HEK293 (cell line): ENCODE data around the gene C12orf56.
A peak's percentile ranks its signal among the peaks of the same experiment; 100 is the strongest.

ENCODE experiments used
- CTCF ChIA-PET: fragments of 350-600 bp; formaldehyde crosslinking; extraction: SDS; loops from one replicate; lab custom pipeline; 2021; ENCODE audit warnings: antibody characterized with exemption; lab: Yijun Ruan, JAX
- POLR2A ChIA-PET: fragments of 300-600 bp; formaldehyde crosslinking; extraction: SDS; loops from one replicate; lab custom pipeline; 2020; ENCODE audit warnings: antibody characterized with exemption, inconsistent platforms; lab: Yijun Ruan, JAX
- H3K27ac ChIP-seq: fragments of 200-500 bp; sonication (Bioruptor generic); 2 replicates; pipeline ENCODE4 v1.5.1; 2014; ENCODE audit warnings: low read depth, low read length, control low read depth, inconsistent platforms; ENCODE audit errors: extremely low read depth
- H3K36me3 ChIP-seq, 2 experiments: fragments of 200-500 bp in 1 of 2; sonication (Bioruptor generic) in 1 of 2; 1 replicate in 1 of 2; 2 replicates in 1 of 2; pipeline ENCODE4 v1.5.1; 2014 to 2017; ENCODE audit warnings: inconsistent platforms in 2 of 2, low read length in 2 of 2; ENCODE audit not compliant: control insufficient read depth in 2 of 2, insufficient read depth in 1 of 2
- H3K4me1 ChIP-seq: fragments of 200-500 bp; sonication (Bioruptor generic); 2 replicates; pipeline ENCODE4 v1.5.1; 2014; ENCODE audit warnings: mild to moderate bottlenecking, low read length, inconsistent platforms; ENCODE audit not compliant: control insufficient read depth, insufficient read depth
- H3K4me3 ChIP-seq: 2 replicates; pipeline ENCODE4 v1.5.1; 2011; ENCODE audit warnings: low read depth, mild to moderate bottlenecking, control low read depth, low read length, moderate library complexity
- H3K9me3 ChIP-seq: fragments of 200-500 bp; sonication (Bioruptor generic); 2 replicates; pipeline ENCODE4 v1.5.1; 2014; ENCODE audit warnings: low read depth, low read length, inconsistent platforms; ENCODE audit not compliant: control insufficient read depth, insufficient read depth
- BCL11B ChIP-seq: fragments of 450-650 bp; formaldehyde crosslinking; IDR thresholded peaks from 2 replicates; pipeline ENCODE4 v1.5.1; 2016; ENCODE audit warnings: low read depth, missing biosample characterization, missing genetic modification characterization
- GLIS2 ChIP-seq: fragments of 450-650 bp; formaldehyde crosslinking; IDR thresholded peaks from 2 replicates; pipeline ENCODE4 v1.5.1; 2016; ENCODE audit warnings: missing biosample characterization, missing genetic modification characterization
- HOXD13 ChIP-seq: sonication (generic); formaldehyde crosslinking; IDR thresholded peaks from 2 replicates; pipeline ENCODE4 v1.8.0; 2022; ENCODE audit warnings: missing genetic modification reagents, borderline replicate concordance
- ZNF121 ChIP-seq: fragments of 450-650 bp; formaldehyde crosslinking; IDR thresholded peaks from 2 replicates; pipeline ENCODE4 v1.5.1; 2016; ENCODE audit warnings: missing biosample characterization, missing genetic modification characterization
- ZNF175 ChIP-seq: fragments of 450-650 bp; formaldehyde crosslinking; IDR thresholded peaks from 2 replicates; pipeline ENCODE4 v1.5.1; 2016; ENCODE audit warnings: missing biosample characterization, missing genetic modification characterization
- ZNF513 ChIP-seq: fragments of 450-650 bp; IDR thresholded peaks from 2 replicates; pipeline ENCODE4 v1.5.1; 2018; ENCODE audit warnings: missing biosample characterization, missing genetic modification characterization
- ZNF561 ChIP-seq: fragments of 450-650 bp; IDR thresholded peaks from 2 replicates; pipeline ENCODE4 v1.5.1; 2018; ENCODE audit warnings: missing biosample characterization, missing genetic modification characterization, borderline replicate concordance
- ZNF660 ChIP-seq: fragments of 450-650 bp; IDR thresholded peaks from 2 replicates; pipeline ENCODE4 v1.5.1; 2018; ENCODE audit warnings: missing biosample characterization, mild to moderate bottlenecking, missing genetic modification characterization
- ZNF707 ChIP-seq: fragments of 450-650 bp; formaldehyde crosslinking; IDR thresholded peaks from 2 replicates; pipeline ENCODE4 v1.5.1; 2016; ENCODE audit warnings: missing biosample characterization, missing genetic modification characterization
- ZNF830 ChIP-seq: fragments of 450-650 bp; IDR thresholded peaks from 2 replicates; pipeline ENCODE4 v1.5.0; 2018; ENCODE audit warnings: missing biosample characterization, missing genetic modification characterization, low read depth, mild to moderate bottlenecking, moderate library complexity
- ZSCAN16 ChIP-seq: fragments of 450-650 bp; formaldehyde crosslinking; IDR thresholded peaks from 2 replicates; pipeline ENCODE4 v1.5.1; 2016; ENCODE audit warnings: missing biosample characterization, missing genetic modification characterization
- TF ChIP-seq, protein P1 (sequence below): fragments of 450-650 bp; formaldehyde crosslinking; IDR thresholded peaks from 2 replicates; pipeline ENCODE4 v1.5.1; 2016; ENCODE audit warnings: missing biosample characterization, missing genetic modification characterization
- TF ChIP-seq, protein P2 (sequence below): fragments of 450-650 bp; formaldehyde crosslinking; IDR thresholded peaks from 2 replicates; pipeline ENCODE4 v1.5.1; 2017; ENCODE audit warnings: missing biosample characterization, missing genetic modification characterization

C12orf56 gene, protein sequence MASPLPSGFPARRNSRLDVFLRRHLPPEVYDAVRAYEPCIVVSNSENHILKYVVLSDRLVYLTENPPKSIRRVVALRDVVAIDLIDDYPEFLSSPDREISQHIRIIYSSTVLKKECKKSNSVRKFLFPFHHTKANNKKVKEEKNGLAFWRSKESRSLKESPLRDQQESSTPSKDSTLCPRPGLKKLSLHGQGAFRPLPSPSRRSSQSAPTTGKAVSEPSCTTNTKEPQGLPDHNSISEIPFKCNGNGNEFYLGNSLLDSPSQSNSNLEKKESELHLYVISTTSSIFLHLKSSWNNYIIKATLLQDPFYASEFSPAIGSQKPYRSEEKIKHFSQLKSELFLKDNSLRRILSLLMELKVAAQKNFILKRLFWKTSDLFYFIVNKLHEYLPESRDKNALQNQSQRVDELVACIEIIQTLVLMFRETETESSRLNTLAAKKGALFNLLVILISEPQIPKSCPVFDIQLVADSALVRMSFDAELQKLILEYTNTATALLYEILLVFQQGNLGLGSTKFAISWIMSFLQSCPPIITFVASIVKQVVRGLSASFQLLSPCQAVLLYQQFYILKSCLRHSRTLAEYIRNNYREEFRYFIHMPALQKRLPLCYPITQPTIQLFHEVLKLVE

DNA sequence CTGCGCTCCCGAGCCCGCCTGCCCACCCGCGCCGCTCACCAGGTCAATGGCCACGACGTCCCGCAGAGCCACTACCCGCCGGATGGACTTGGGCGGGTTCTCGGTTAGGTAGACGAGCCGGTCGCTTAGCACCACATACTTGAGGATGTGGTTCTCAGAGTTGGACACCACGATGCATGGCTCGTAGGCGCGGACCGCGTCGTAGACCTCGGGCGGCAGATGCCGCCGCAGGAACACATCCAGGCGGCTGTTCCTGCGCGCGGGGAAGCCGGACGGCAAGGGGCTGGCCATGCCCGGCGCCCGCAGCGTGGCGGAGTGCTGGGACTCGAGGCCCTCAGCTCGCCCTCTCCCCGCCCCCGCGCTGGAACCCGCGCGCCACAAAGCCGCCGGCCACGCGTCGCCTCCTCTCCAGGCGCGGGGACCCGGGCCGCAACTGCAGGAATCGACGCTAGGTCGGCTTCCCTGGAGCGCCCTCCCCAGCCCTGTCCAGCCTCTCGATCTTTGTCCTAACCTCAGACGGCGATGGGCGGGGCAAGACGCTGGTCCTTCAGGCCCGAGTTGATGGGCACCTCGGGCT, at the start of gene C12orf56:
Gene C12orf56, minus strand, starts transcription at position 484 of the 577 bp plus-strand sequence. Its CDS starts 193 bp downstream, at position 291.
- H3K36me3 ChIP-seq, result no peaks in the 10 kb centered on the region
- 0 out of 2 replicates have a peak, but pooled peaks cover 2% of the 10 kb centered on the region for H3K4me1 ChIP-seq
- POLR2A ChIA-PET, result no interaction called here
- H3K27ac ChIP-seq, result no peak within 1 kb of the TSS
- no peaks in the 10 kb centered on the region for H3K9me3 ChIP-seq
- CTCF ChIA-PET, result interaction anchor here (0.7 to 0.8 kb wide), 3 partner anchors 116 to 971 kb away, joined by 3 read pairs; no protein-coding TSS in a partner anchor
- TF ChIP-seq GLIS2 (no peak), BCL11B (tag by site-specific recombination) (no peak)
- H3K4me3 ChIP-seq, result no peak within 1 kb of the TSS

DNA sequence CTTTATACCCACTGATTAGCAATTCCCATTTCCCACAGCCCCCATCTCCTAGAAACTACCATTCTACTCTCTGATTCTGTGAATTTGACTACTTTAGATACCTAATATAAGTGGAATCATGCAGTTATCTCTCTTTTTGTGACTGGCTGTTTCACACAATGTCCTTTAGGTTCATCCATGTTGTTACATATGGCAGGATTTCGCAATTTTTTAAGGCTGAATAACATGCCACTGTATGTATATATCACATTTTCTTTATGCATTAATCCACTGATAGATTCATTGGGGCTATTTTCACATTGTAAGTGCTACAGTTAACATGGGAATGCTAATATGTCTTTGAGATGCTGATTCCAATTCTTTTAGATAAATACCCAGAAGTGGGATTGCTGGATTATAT, 49.5 kb upstream of the C12orf56 start:
- POLR2A ChIA-PET, result no interaction called here
- no peak overlapping the region for H3K27ac ChIP-seq

GRCh38 chr12:64433915-64434314, 43.4 kb upstream of the C12orf56 start:
- no peak overlapping the region for H3K27ac ChIP-seq
- no peaks in the 10 kb centered on the region for H3K9me3 ChIP-seq
- TF ChIP-seq ZNF175 (tag by site-specific recombination) (no peak), ZNF121 (tag by site-specific recombination) (peak; percentile 91), ZNF830 (tag by site-specific recombination) (no peak)
- TF ChIP-seq, protein P1, sequence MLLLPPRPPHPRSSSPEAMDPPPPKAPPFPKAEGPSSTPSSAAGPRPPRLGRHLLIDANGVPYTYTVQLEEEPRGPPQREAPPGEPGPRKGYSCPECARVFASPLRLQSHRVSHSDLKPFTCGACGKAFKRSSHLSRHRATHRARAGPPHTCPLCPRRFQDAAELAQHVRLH (tag by site-specific recombination), result no peak
- ChIA-PET POLR2A (no interaction called here), CTCF (no interaction called here)
- H3K36me3 ChIP-seq, result peaks cover 82 to 97% of the 10 kb centered on the region in 2 experiments
- no peaks in the 10 kb centered on the region for H3K4me1 ChIP-seq
- H3K4me3 ChIP-seq, result no peak overlapping the region

More for the DNA sequence above, 49.5 kb upstream of the C12orf56 start:
- Histone ChIP-seq H3K4me3 (no peak overlapping the region), H3K36me3 (peaks cover 72 to 90% of the 10 kb centered on the region in 2 experiments), H3K4me1 (no peaks in the 10 kb centered on the region), H3K9me3 (no peaks in the 10 kb centered on the region)
- TF ChIP-seq, protein P2, sequence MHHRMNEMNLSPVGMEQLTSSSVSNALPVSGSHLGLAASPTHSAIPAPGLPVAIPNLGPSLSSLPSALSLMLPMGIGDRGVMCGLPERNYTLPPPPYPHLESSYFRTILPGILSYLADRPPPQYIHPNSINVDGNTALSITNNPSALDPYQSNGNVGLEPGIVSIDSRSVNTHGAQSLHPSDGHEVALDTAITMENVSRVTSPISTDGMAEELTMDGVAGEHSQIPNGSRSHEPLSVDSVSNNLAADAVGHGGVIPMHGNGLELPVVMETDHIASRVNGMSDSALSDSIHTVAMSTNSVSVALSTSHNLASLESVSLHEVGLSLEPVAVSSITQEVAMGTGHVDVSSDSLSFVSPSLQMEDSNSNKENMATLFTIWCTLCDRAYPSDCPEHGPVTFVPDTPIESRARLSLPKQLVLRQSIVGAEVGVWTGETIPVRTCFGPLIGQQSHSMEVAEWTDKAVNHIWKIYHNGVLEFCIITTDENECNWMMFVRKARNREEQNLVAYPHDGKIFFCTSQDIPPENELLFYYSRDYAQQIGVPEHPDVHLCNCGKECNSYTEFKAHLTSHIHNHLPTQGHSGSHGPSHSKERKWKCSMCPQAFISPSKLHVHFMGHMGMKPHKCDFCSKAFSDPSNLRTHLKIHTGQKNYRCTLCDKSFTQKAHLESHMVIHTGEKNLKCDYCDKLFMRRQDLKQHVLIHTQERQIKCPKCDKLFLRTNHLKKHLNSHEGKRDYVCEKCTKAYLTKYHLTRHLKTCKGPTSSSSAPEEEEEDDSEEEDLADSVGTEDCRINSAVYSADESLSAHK, result 0 out of 2 replicates have a peak, but pooled peaks have one; percentile 22
- no peak for TF ChIP-seq ZNF707 (tag by site-specific recombination)
- CTCF ChIA-PET, result no interaction called here

- H3K36me3 ChIP-seq, result peaks cover 89 to 96% of the 10 kb centered on the region in 2 experiments
- H3K4me3 ChIP-seq, result no peak overlapping the region
- H3K9me3 ChIP-seq, result no peaks in the 10 kb centered on the region
- H3K4me1 ChIP-seq, result no peaks in the 10 kb centered on the region
- H3K27ac ChIP-seq, result no peak overlapping the region
- ChIA-PET CTCF (interaction anchor here (1.0 kb wide), 1 partner anchor 14 kb away, joined by 3 read pairs; no protein-coding TSS in a partner anchor), POLR2A (no interaction called here)
- TF ChIP-seq ZNF660 (tag by site-specific recombination) (no peak), ZNF707 (tag by site-specific recombination) (no peak), ZNF513 (tag by site-specific recombination) (no peak), ZSCAN16 (tag by site-specific recombination) (no peak), HOXD13 (CRISPR knock-in tag) (no peak), ZNF561 (tag by site-specific recombination) (no peak)
- TF ChIP-seq, all 188 proteins: peak for 0
Measured at GRCh38 chr12:64431791-64432190, 41.2 kb upstream of the C12orf56 start.
